Activated CD8-positive, alpha-beta memory T cell treated with anti-CD3 and anti-CD28 coated beads for 24 hours (primary cell): ENCODE data around the gene MAP2K4.
"Not testable (repeated sequence)": the region's sequence is repeated elsewhere in the genome, so short reads cannot be mapped to it uniquely, and the experiment has no call there.

Experiments used
- DNase-seq: peaks from one replicate; pipeline ENCODE4 v3.0.0-alpha.2; 2020

MAP2K4 gene

GRCh38 chr17:12020642-12021622 lies at the start of gene MAP2K4:
Gene MAP2K4 (plus strand): TSS chr17:12020877. CDS start chr17:12020887, 10 bp downstream.
- DNase-seq = peak; percentile 99

GRCh38 chr17:11972741-11973140 lies 47.9 kb upstream of the MAP2K4 start:
- DNase-seq = not testable (repeated sequence)

GRCh38 chr17:11979795-11980194 lies 40.9 kb upstream of the MAP2K4 start:
- no peak for DNase-seq

GRCh38 chr17:11980813-11981212 lies 39.9 kb upstream of the MAP2K4 start:
- DNase-seq = no peak

- no peak for DNase-seq
These were observed 38.8 kb upstream of the MAP2K4 start for GRCh38 chr17:11981862-11982261.

- DNase-seq = no peak
These were observed 34.3 kb upstream of the MAP2K4 start for GRCh38 chr17:11986179-11986941.

- no peak for DNase-seq
These were observed 33.7 kb upstream of the MAP2K4 start for GRCh38 chr17:11986942-11987329.

GRCh38 chr17:11990363-11990983 lies 30.2 kb upstream of the MAP2K4 start:
- DNase-seq = no peak

- DNase-seq = no peak
These were observed 29.2 kb upstream of the MAP2K4 start for GRCh38 chr17:11991461-11991860.

- no peak for DNase-seq
These were observed 23.9 kb upstream of the MAP2K4 start for GRCh38 chr17:11996722-11997146.

GRCh38 chr17:11997147-11997971 lies 23.3 kb upstream of the MAP2K4 start, which contains the start of gene ZNF18:
Gene ZNF18 (minus strand): TSS chr17:11997475. CDS start chr17:11992829, 4,646 bp downstream.
- DNase-seq = peak; percentile 96

- no peak for DNase-seq
These were observed 22.8 kb upstream of the MAP2K4 start for GRCh38 chr17:11997972-11998233.

- DNase-seq = no peak
These were observed 21.0 kb upstream of the MAP2K4 start for GRCh38 chr17:11999696-12000095.

- no peak for DNase-seq
These were observed 13.2 kb upstream of the MAP2K4 start for GRCh38 chr17:12007466-12007865.

- DNase-seq = no peak
These were observed 1.0 kb downstream of the MAP2K4 start for GRCh38 chr17:12021623-12022140.

- DNase-seq = no peak
These were observed 1.6 kb downstream of the MAP2K4 start for GRCh38 chr17:12022310-12022709.

- no peak for DNase-seq
These were observed 3.6 kb downstream of the MAP2K4 start for GRCh38 chr17:12024327-12024726.

GRCh38 chr17:12027658-12028057 lies 7.0 kb downstream of the MAP2K4 start:
- DNase-seq = no peak

GRCh38 chr17:12028611-12029010 lies 7.9 kb downstream of the MAP2K4 start:
- no peak for DNase-seq

- no peak for DNase-seq
These were observed 13.9 kb downstream of the MAP2K4 start for GRCh38 chr17:12034538-12034937.

- no peak for DNase-seq
These were observed 15.0 kb downstream of the MAP2K4 start for GRCh38 chr17:12035673-12036072.

- DNase-seq = no peak
These were observed 17.3 kb downstream of the MAP2K4 start for GRCh38 chr17:12037970-12038369.
